GM12892 (cell line): ENCODE measurements around the gene PTPN13.

ENCODE experiments used
- DNase-seq: peaks from one replicate; pipeline ENCODE4 v3.0.0; 2011; ENCODE audit not compliant: insufficient read length
- FAIRE-seq: peaks from 2 replicates; lab custom pipeline; 2011; peaks lifted over from hg19 to GRCh38; lab: Jason Lieb, UNC
- POLR2A ChIP-seq: IDR thresholded peaks from 2 replicates; pipeline ENCODE4 v1.6.1; 2011; ENCODE audit warnings: low read depth, low read length, control low read depth
- POLR2AphosphoS5 ChIP-seq: IDR thresholded peaks from 2 replicates; pipeline ENCODE4 v1.6.1; 2011; ENCODE audit warnings: low read depth, low read length, control low read depth
- TAF1 ChIP-seq: IDR thresholded peaks from 2 replicates; pipeline ENCODE4 v1.6.1; 2011; ENCODE audit warnings: low read depth, mild to moderate bottlenecking, control low read depth, low read length, borderline replicate concordance

The PTPN13 gene

GRCh38 chr4:86833615-86834014 is 239.5 kb downstream of the PTPN13 start:
- TF ChIP-seq POLR2A (no peak), TAF1 (no peak), POLR2AphosphoS5 (no peak)

GRCh38 chr4:86834901-86835300 is 240.8 kb downstream of the PTPN13 start:
- FAIRE-seq (no peak), DNase-seq (no peak)
- TF ChIP-seq POLR2AphosphoS5 (no peak), POLR2A (no peak), TAF1 (no peak)

More at GRCh38 chr4:86833615-86834014, 239.5 kb downstream of the PTPN13 start:
- DNase-seq = no peak
- FAIRE-seq = no peak

- DNase-seq = no peak
- no peak for FAIRE-seq
- TF ChIP-seq POLR2AphosphoS5 (no peak), POLR2A (no peak), TAF1 (no peak)
These were observed 241.6 kb downstream of the PTPN13 start for GRCh38 chr4:86835677-86836076.

- FAIRE-seq = no peak
- DNase-seq = no peak
- no peak for TF ChIP-seq POLR2AphosphoS5
- no peak for TF ChIP-seq POLR2A
- TF ChIP-seq TAF1 = no peak
These were observed 243.8 kb downstream of the PTPN13 start for GRCh38 chr4:86837691-86838503.

- no peak for DNase-seq
- TF ChIP-seq TAF1 (no peak), POLR2AphosphoS5 (no peak), POLR2A (no peak)
- no peak for FAIRE-seq
These were observed 246.7 kb downstream of the PTPN13 start for GRCh38 chr4:86840858-86841257.

GRCh38 chr4:86841309-86841708 is 247.2 kb downstream of the PTPN13 start:
- FAIRE-seq (no peak), DNase-seq (no peak)
- TF ChIP-seq POLR2AphosphoS5 (no peak), POLR2A (no peak), TAF1 (no peak)

- no peak for TF ChIP-seq POLR2AphosphoS5
- no peak for TF ChIP-seq TAF1
- TF ChIP-seq POLR2A = no peak
- DNase-seq (no peak), FAIRE-seq (no peak)
These were observed 251.5 kb downstream of the PTPN13 start for GRCh38 chr4:86845593-86845992.

- no peak for TF ChIP-seq POLR2A
- no peak for TF ChIP-seq POLR2AphosphoS5
- no peak for TF ChIP-seq TAF1
- FAIRE-seq (no peak), DNase-seq (no peak)
These were observed 252.8 kb downstream of the PTPN13 start for GRCh38 chr4:86846921-86847320.

GRCh38 chr4:86847571-86847970 is 253.5 kb downstream of the PTPN13 start:
- DNase-seq (no peak), FAIRE-seq (no peak)
- TF ChIP-seq TAF1 (no peak), POLR2AphosphoS5 (no peak)

GRCh38 chr4:86848136-86848535 is 254.0 kb downstream of the PTPN13 start:
- FAIRE-seq (no peak), DNase-seq (no peak)
- TF ChIP-seq TAF1 = no peak
- TF ChIP-seq POLR2A = no peak
- no peak for TF ChIP-seq POLR2AphosphoS5

GRCh38 chr4:86848732-86849619 is 254.9 kb downstream of the PTPN13 start, which contains the start of gene SLC10A6:
SLC10A6 (minus strand) TSS chr4:86849384; CDS start chr4:86849115, 269 bp downstream.
- DNase-seq (no peak), FAIRE-seq (no peak)
- TF ChIP-seq TAF1 (no peak), POLR2AphosphoS5 (no peak), POLR2A (no peak)
